ENCODE measurements around the gene SHANK2. TPM values are rescaled to one million over a fixed set of nuclear protein-coding genes. Genes with fewer than 3 reads are reported as not detected.
"Not testable (repeated sequence)": the region's sequence is repeated elsewhere in the genome, so short reads cannot be mapped to it uniquely, and the experiment has no call there.

The SHANK2 gene
- total RNA-seq, 4 donors from 2014 or later, result 10.8 to 25.3 (median 15.6) TPM

GRCh38 chr11:71236836-71237475 lies 15.4 kb downstream of the SHANK2 start:
- no peak overlapping the region for H3K27ac ChIP-seq (replicated peaks in 1 of 4)
- H3K4me1 ChIP-seq, result no peaks in the 10 kb centered on the region
- no peak for DNase-seq (ENCODE audit: extremely low spot score)
- intact Hi-C loops (cut with DNase I), result no loop called here
- TF ChIP-seq POLR2A (IDR thresholded peaks at IDR 0.05; ENCODE audit: low read depth) (no peak), CTCF (IDR thresholded peaks at IDR 0.05) (no peak), EP300 (IDR thresholded peaks at IDR 0.05) (no peak), POLR2AphosphoS5 (IDR thresholded peaks at IDR 0.05) (no peak)
- no peak overlapping the region for H3K4me3 ChIP-seq
- H3K9me3 ChIP-seq, result no peaks in the 10 kb centered on the region
- 84% methylated on average over 10 of the region's 12 CpGs for WGBS
- H3K27me3 ChIP-seq, result peaks cover 0 to 61% (median 0%) of the 10 kb centered on the region in 4 donors
- H3K36me3 ChIP-seq, result no peaks in the 10 kb centered on the region

- DNase-seq (ENCODE audit: extremely low spot score), result no peak
- 88% methylated on average over 7 of the region's 8 CpGs for WGBS
- peaks cover 0 to 51% (median 0%) of the 10 kb centered on the region in 4 donors for H3K27me3 ChIP-seq
- intact Hi-C loops (cut with DNase I), result no loop called here
- H3K9me3 ChIP-seq, result no peaks in the 10 kb centered on the region
- H3K4me1 ChIP-seq, result no peaks in the 10 kb centered on the region
- TF ChIP-seq POLR2AphosphoS5 (IDR thresholded peaks at IDR 0.05), result no peak
- TF ChIP-seq POLR2A (IDR thresholded peaks at IDR 0.05; ENCODE audit: low read depth), result no peak
- TF ChIP-seq CTCF (IDR thresholded peaks at IDR 0.05), result no peak
- no peak for TF ChIP-seq EP300 (IDR thresholded peaks at IDR 0.05)
- H3K36me3 ChIP-seq, result no peaks in the 10 kb centered on the region
- H3K4me3 ChIP-seq, result no peak overlapping the region
- no peak overlapping the region for H3K27ac ChIP-seq (replicated peaks in 1 of 4)
These were observed 16.7 kb downstream of the SHANK2 start for GRCh38 chr11:71235719-71236118.

GRCh38 chr11:71233896-71234852 lies 18.2 kb downstream of the SHANK2 start:
- H3K4me3 ChIP-seq; DNase-seq (ENCODE audit: extremely low spot score); H3K27ac ChIP-seq (replicated peaks in 1 of 4); H3K36me3 ChIP-seq; intact Hi-C loops (cut with DNase I); H3K9me3 ChIP-seq; H3K4me1 ChIP-seq: not testable (repeated sequence)
- WGBS, result 80% methylated on average over 17 of the region's 22 CpGs
- H3K27me3 ChIP-seq, result peaks cover 0 to 42% (median 0%) of the 10 kb centered on the region in 4 donors

- Histone ChIP-seq H3K36me3 (no peaks in the 10 kb centered on the region), H3K27me3 (peaks cover 0 to 31% (median 0%) of the 10 kb centered on the region in 4 donors), H3K9me3 (peaks cover 0 to 18% (median 11%) of the 10 kb centered on the region in 4 donors), H3K4me3 (no peak overlapping the region), H3K27ac (replicated peaks in 1 of 4) (no peak overlapping the region), H3K4me1 (no peaks in the 10 kb centered on the region)
- 63% methylated on average over 3 of the region's 3 CpGs for WGBS
- intact Hi-C loops (cut with DNase I), result no loop called here
- no peak for TF ChIP-seq CTCF (IDR thresholded peaks at IDR 0.05)
- TF ChIP-seq POLR2AphosphoS5 (IDR thresholded peaks at IDR 0.05), result no peak
- no peak for TF ChIP-seq POLR2A (IDR thresholded peaks at IDR 0.05; ENCODE audit: low read depth)
- TF ChIP-seq EP300 (IDR thresholded peaks at IDR 0.05), result no peak
- DNase-seq (ENCODE audit: extremely low spot score), result no peak
These were observed 20.0 kb downstream of the SHANK2 start for GRCh38 chr11:71232364-71232763.

- TF ChIP-seq EP300 (IDR thresholded peaks at IDR 0.05), result no peak
- TF ChIP-seq CTCF (IDR thresholded peaks at IDR 0.05), result no peak
- TF ChIP-seq POLR2A (IDR thresholded peaks at IDR 0.05; ENCODE audit: low read depth), result no peak
- TF ChIP-seq POLR2AphosphoS5 (IDR thresholded peaks at IDR 0.05), result no peak
- no peaks in the 10 kb centered on the region for H3K36me3 ChIP-seq
- intact Hi-C loops (cut with DNase I), result no loop called here
- no peak overlapping the region for H3K4me3 ChIP-seq
- peaks cover 0 to 37% (median 36%) of the 10 kb centered on the region in 4 donors for H3K9me3 ChIP-seq
- no peak for DNase-seq (ENCODE audit: extremely low spot score)
- H3K4me1 ChIP-seq, result no peaks in the 10 kb centered on the region
- H3K27me3 ChIP-seq, result peaks cover 0 to 19% (median 0%) of the 10 kb centered on the region in 4 donors
- H3K27ac ChIP-seq (replicated peaks in 1 of 4), result no peak overlapping the region
- WGBS, result 84% methylated on average over 1 of the region's 1 CpG
These were observed 23.4 kb downstream of the SHANK2 start for GRCh38 chr11:71228961-71229360.
